Measurements from ENCODE around the gene CDKL2. TPM values are rescaled to one million over a fixed set of nuclear protein-coding genes. Genes with fewer than 3 reads are reported as not detected.

The CDKL2 gene
- polyA plus RNA-seq, 1 donor (not counting 4 experiments of a cell fraction or from before 2014, with no cell fraction given) = 0.64 TPM

DNA sequence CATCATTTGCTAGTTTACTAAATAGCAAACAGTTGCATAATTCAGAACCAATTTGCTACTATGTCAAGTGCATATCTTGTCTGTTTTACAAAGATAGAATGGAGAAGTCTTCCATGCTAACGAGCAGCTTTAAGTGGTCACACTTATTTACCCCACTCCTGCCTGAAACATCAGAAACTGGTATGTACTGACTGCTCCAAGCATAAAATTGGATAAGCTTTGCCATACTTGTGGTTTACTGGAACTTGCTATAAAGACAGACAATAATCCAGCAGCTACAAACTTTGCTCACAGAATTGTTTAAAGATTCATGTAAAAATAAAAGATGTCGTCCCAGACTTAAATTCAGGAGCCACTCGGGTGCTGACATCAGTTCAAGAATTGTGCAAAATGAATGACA lies 13.3 kb upstream of the CDKL2 start:
- TF ChIP-seq EZH2 (IDR thresholded peaks at IDR 0.05; ENCODE audit: low read length) = no peak
- TF ChIP-seq, protein P1, sequence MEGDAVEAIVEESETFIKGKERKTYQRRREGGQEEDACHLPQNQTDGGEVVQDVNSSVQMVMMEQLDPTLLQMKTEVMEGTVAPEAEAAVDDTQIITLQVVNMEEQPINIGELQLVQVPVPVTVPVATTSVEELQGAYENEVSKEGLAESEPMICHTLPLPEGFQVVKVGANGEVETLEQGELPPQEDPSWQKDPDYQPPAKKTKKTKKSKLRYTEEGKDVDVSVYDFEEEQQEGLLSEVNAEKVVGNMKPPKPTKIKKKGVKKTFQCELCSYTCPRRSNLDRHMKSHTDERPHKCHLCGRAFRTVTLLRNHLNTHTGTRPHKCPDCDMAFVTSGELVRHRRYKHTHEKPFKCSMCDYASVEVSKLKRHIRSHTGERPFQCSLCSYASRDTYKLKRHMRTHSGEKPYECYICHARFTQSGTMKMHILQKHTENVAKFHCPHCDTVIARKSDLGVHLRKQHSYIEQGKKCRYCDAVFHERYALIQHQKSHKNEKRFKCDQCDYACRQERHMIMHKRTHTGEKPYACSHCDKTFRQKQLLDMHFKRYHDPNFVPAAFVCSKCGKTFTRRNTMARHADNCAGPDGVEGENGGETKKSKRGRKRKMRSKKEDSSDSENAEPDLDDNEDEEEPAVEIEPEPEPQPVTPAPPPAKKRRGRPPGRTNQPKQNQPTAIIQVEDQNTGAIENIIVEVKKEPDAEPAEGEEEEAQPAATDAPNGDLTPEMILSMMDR (optimal IDR thresholded peaks at IDR 0.05 in 1 of 3, IDR thresholded peaks at IDR 0.05 in 1 of 3, conservative IDR thresholded peaks at IDR 0.05 in 1 of 3; ENCODE audit: extremely low read depth in 1 of 3, insufficient read depth in 2 of 3, low read length in 3 of 3) = no peak
- Histone ChIP-seq H3K4me2 (ENCODE audit: control insufficient read depth, extremely low read depth, insufficient read depth, low read depth, low read length) (no peak overlapping the region), H4K20me1 (ENCODE audit: control insufficient read depth, extremely low read depth, insufficient read depth, low read length) (no peaks in the 10 kb centered on the region), H3K4me3 (ENCODE audit: control insufficient read depth in 2 of 3, extremely low read depth in 1 of 3, insufficient read depth in 2 of 3, low read depth in 1 of 3, low read length in 3 of 3) (no peak overlapping the region), H3K27me3 (ENCODE audit: control insufficient read depth, extremely low read depth, insufficient read depth, low read length) (no peaks in the 10 kb centered on the region), H3K4me1 (ENCODE audit: control insufficient read depth, extremely low read depth, insufficient read depth, low read length) (no peaks in the 10 kb centered on the region), H3K9ac (ENCODE audit: control insufficient read depth, extremely low read depth, insufficient read depth, low read length) (no peak overlapping the region), H3K9me3 (ENCODE audit: control insufficient read depth, low read depth, low read length) (no peaks in the 10 kb centered on the region), H2AFZ (ENCODE audit: control insufficient read depth, low read length) (no peak overlapping the region), H3K36me3 (ENCODE audit: control insufficient read depth in 2 of 2, extremely low read depth in 1 of 2, insufficient read depth in 2 of 2, low read length in 2 of 2) (peaks cover 11 to 29% of the 10 kb centered on the region in 2 experiments), H3K27ac (ENCODE audit: control insufficient read depth, insufficient read depth, low read length) (no peak overlapping the region), H3K79me2 (ENCODE audit: control insufficient read depth, insufficient read depth, low read length) (no peaks in the 10 kb centered on the region), H3K9me1 (ENCODE audit: control insufficient read depth, extremely low read depth, insufficient read depth, low read length) (no peaks in the 10 kb centered on the region)
- DNase-seq (ENCODE audit: low read depth, low spot score) (no peak), FAIRE-seq (no peak)
- dilution Hi-C loops (cut with MboI; ENCODE audit: extremely low pct_ligation_motif_present, low sequenced_read_pairs) = no loop called here

DNA sequence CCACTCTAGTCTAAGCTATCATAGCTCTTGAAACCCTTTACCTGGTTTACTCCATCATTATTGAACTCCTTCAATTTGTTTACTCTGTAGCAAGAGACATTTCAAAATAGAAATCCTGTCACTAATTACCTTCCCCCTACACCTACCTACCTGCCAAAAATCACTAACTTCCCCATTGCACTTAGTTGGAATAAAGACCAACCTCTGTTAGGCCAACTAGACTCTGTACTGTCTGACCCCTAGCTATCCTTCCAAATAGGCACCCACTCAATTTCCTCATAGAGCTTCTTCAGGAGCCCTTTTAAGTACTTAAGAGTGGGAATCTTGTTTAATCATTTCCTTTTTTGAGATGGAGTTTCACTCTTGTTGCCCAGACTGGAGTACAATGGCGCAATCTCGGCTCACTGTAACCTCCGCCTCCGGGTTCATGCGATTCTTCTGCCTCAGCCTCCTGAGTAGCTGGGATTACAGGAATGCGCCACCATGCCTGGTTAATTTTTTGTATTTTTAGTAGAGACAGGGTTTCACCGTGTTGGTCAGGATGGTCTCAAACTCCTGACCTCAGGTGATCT lies 8.9 kb upstream of the CDKL2 start:
- H3K79me2 ChIP-seq (ENCODE audit: control insufficient read depth, insufficient read depth, low read length) = no peaks in the 10 kb centered on the region
- no peaks in the 10 kb centered on the region for H3K4me1 ChIP-seq (ENCODE audit: control insufficient read depth, extremely low read depth, insufficient read depth, low read length)
- no peaks in the 10 kb centered on the region for H3K27me3 ChIP-seq (ENCODE audit: control insufficient read depth, extremely low read depth, insufficient read depth, low read length)
- H3K4me2 ChIP-seq (ENCODE audit: control insufficient read depth, extremely low read depth, insufficient read depth, low read depth, low read length) = no peak overlapping the region
- no peak overlapping the region for H3K27ac ChIP-seq (ENCODE audit: control insufficient read depth, insufficient read depth, low read length)
- FAIRE-seq (no peak), DNase-seq (ENCODE audit: low read depth, low spot score) (no peak)
- peaks cover 2 to 6% of the 10 kb centered on the region in 2 experiments for H3K36me3 ChIP-seq (ENCODE audit: control insufficient read depth in 2 of 2, extremely low read depth in 1 of 2, insufficient read depth in 2 of 2, low read length in 2 of 2)
- H3K9me3 ChIP-seq (ENCODE audit: control insufficient read depth, low read depth, low read length) = no peaks in the 10 kb centered on the region
- no peak overlapping the region for H2AFZ ChIP-seq (ENCODE audit: control insufficient read depth, low read length)
- H4K20me1 ChIP-seq (ENCODE audit: control insufficient read depth, extremely low read depth, insufficient read depth, low read length) = no peaks in the 10 kb centered on the region
- no peak for TF ChIP-seq EZH2 (IDR thresholded peaks at IDR 0.05; ENCODE audit: low read length)
- TF ChIP-seq, protein P1 (optimal IDR thresholded peaks at IDR 0.05 in 1 of 3, IDR thresholded peaks at IDR 0.05 in 1 of 3, conservative IDR thresholded peaks at IDR 0.05 in 1 of 3; ENCODE audit: extremely low read depth in 1 of 3, insufficient read depth in 2 of 3, low read length in 3 of 3) = no peak
- no peaks in the 10 kb centered on the region for H3K9me1 ChIP-seq (ENCODE audit: control insufficient read depth, extremely low read depth, insufficient read depth, low read length)
- no peak overlapping the region for H3K4me3 ChIP-seq (ENCODE audit: control insufficient read depth in 2 of 3, extremely low read depth in 1 of 3, insufficient read depth in 2 of 3, low read depth in 1 of 3, low read length in 3 of 3)
- no peak overlapping the region for H3K9ac ChIP-seq (ENCODE audit: control insufficient read depth, extremely low read depth, insufficient read depth, low read length)
- dilution Hi-C loops (cut with MboI; ENCODE audit: extremely low pct_ligation_motif_present, low sequenced_read_pairs) = no loop called here
